Neural cell (in vitro differentiated cells): Measurements from ENCODE around the gene CROCC. TPM values are rescaled to one million over a fixed set of nuclear protein-coding genes. Genes with fewer than 3 reads are reported as not detected.

Source experiments
- H2AFZ ChIP-seq: fragments of 200-600, 300-800 bp; sonication (generic), shearing (Covaris generic); 2 replicates; pipeline ENCODE4 v1.6.0; 2014; ENCODE audit warnings: low read depth, mild to moderate bottlenecking, antibody characterized with exemption, low read length, moderate library complexity
- H3F3A ChIP-seq: fragments of 200-600 bp; shearing (Covaris generic); 2 replicates; pipeline ENCODE4 v1.6.1; 2016; ENCODE audit warnings: mild to moderate bottlenecking, moderate library complexity, mixed read lengths, antibody characterized with exemption, low read length; ENCODE audit not compliant: insufficient read depth, poor library complexity, severe bottlenecking
- H3K27ac ChIP-seq: fragments of 200-600, 300-800 bp; sonication (generic), shearing (Covaris generic); 2 replicates; pipeline ENCODE4 v1.5.1; 2014; ENCODE audit warnings: mild to moderate bottlenecking, low read length, moderate library complexity
- H3K27me3 ChIP-seq: fragments of 300-800, 200-600 bp; sonication (generic), shearing (Covaris generic); 2 replicates; pipeline ENCODE4 v1.6.0; 2014; ENCODE audit warnings: mild to moderate bottlenecking, low read depth, low read length, moderate library complexity; ENCODE audit not compliant: insufficient read depth
- H3K36me3 ChIP-seq: fragments of 300-800, 200-600 bp; sonication (generic), shearing (Covaris generic); 2 replicates; pipeline ENCODE4 v1.5.1; 2014; ENCODE audit warnings: mild to moderate bottlenecking, antibody characterized with exemption, low read length, moderate library complexity; ENCODE audit not compliant: insufficient read depth
- H3K4me2 ChIP-seq: fragments of 300-800, 200-600 bp; sonication (generic), shearing (Covaris generic); 2 replicates; pipeline ENCODE4 v1.6.0; 2014; ENCODE audit warnings: mild to moderate bottlenecking, low read length
- H3K4me3 ChIP-seq: fragments of 300-800, 200-600 bp; sonication (generic), shearing (Covaris generic); 2 replicates; pipeline ENCODE4 v1.5.1; 2014; ENCODE audit warnings: mild to moderate bottlenecking, low read length, moderate library complexity
- H3K79me2 ChIP-seq: fragments of 200-600 bp; shearing (Covaris generic); replicated peaks from 2 replicates; pipeline ENCODE4 v1.6.0; 2014; ENCODE audit warnings: mild to moderate bottlenecking, low read length, moderate library complexity; ENCODE audit not compliant: insufficient read depth
- H3K9ac ChIP-seq: fragments of 300-800, 200-600 bp; sonication (generic), shearing (Covaris generic); 2 replicates; pipeline ENCODE4 v1.6.1; 2016; ENCODE audit warnings: mild to moderate bottlenecking, low read length, mixed read lengths
- H3K9me2 ChIP-seq: fragments of 200-600 bp; shearing (Covaris generic); 2 replicates; pipeline ENCODE4 v1.6.1; 2016; ENCODE audit warnings: mild to moderate bottlenecking, low read length, mixed read lengths; ENCODE audit not compliant: insufficient read depth
- H3K9me3 ChIP-seq: fragments of 200-600, 300-800 bp; sonication (generic), shearing (Covaris generic); 2 replicates; pipeline ENCODE4 v1.6.1; 2016; ENCODE audit warnings: mild to moderate bottlenecking, mixed run types, low read length, moderate library complexity, mixed read lengths
- H4K20me1 ChIP-seq: fragments of 200-600 bp; shearing (Covaris generic); 2 replicates; pipeline ENCODE4 v1.6.1; 2016; ENCODE audit warnings: mild to moderate bottlenecking, mixed run types; ENCODE audit not compliant: insufficient read depth
- CTCF ChIP-seq: fragments of 450-650 bp; IDR thresholded peaks from 2 replicates; pipeline ENCODE4 v1.5.1; 2014; ENCODE audit warnings: antibody characterized with exemption, mild to moderate bottlenecking, moderate library complexity; ENCODE audit not compliant: poor library complexity, severe bottlenecking
- EP300 ChIP-seq: fragments of 450-650 bp; conservative IDR thresholded peaks from 2 replicates; pipeline ENCODE4 v1.6.1; 2014; ENCODE audit warnings: antibody characterized with exemption, mild to moderate bottlenecking, moderate library complexity; ENCODE audit not compliant: poor library complexity, severe bottlenecking
- EZH2 ChIP-seq: fragments of 200-600, 300-800 bp; shearing (Covaris generic), sonication (generic); IDR thresholded peaks from 2 replicates; pipeline ENCODE4 v1.6.1; 2014; ENCODE audit warnings: antibody characterized with exemption, low read length, borderline replicate concordance, mild to moderate bottlenecking; ENCODE audit not compliant: insufficient read depth, poor library complexity, severe bottlenecking
- MXI1 ChIP-seq: fragments of 450-650 bp; conservative IDR thresholded peaks from 2 replicates; pipeline ENCODE4 v1.6.1; 2014; ENCODE audit warnings: antibody characterized with exemption, mild to moderate bottlenecking; ENCODE audit not compliant: poor library complexity, severe bottlenecking
- POLR2AphosphoS5 ChIP-seq: IDR thresholded peaks from 2 replicates; pipeline ENCODE4 v1.6.1; 2012
- RAD21 ChIP-seq: fragments of 450-650 bp; conservative IDR thresholded peaks from 2 replicates; pipeline ENCODE4 v1.6.1; 2014; ENCODE audit warnings: antibody characterized with exemption, mild to moderate bottlenecking, moderate library complexity
- REST ChIP-seq: IDR thresholded peaks from 2 replicates; pipeline ENCODE4 v1.6.1; 2012; ENCODE audit warnings: borderline replicate concordance
- SMC3 ChIP-seq: fragments of 450-650 bp; conservative IDR thresholded peaks from 2 replicates; pipeline ENCODE4 v1.6.1; 2014; ENCODE audit warnings: antibody characterized with exemption, mild to moderate bottlenecking, moderate library complexity; ENCODE audit not compliant: poor library complexity
- TAF1 ChIP-seq: IDR thresholded peaks from 2 replicates; pipeline ENCODE4 v1.6.1; 2012; ENCODE audit warnings: low read depth
- polyA plus RNA-seq: library from polyadenylated mRNA; depleted of rRNA; stranded (reverse); fragments of >200 nt; gene quantifications from 2 replicates; pipeline ENCODE4 v1.2.3, GENCODE V29; 2014

Gene CROCC
- polyA plus RNA-seq, 1 donor from 2014 or later: 26.3 TPM

- Histone ChIP-seq H3K27ac (no peak overlapping the region), H3K36me3 (no peaks in the 10 kb centered on the region), H3K9ac (no peak overlapping the region), H3K9me3 (no peaks in the 10 kb centered on the region), H3K79me2 (peaks cover 4% of the 10 kb centered on the region), H4K20me1 (no peaks in the 10 kb centered on the region), H3K4me3 (no peak overlapping the region), H3K4me2 (no peak overlapping the region), H3K9me2 (no peaks in the 10 kb centered on the region), H3F3A (no peaks in the 10 kb centered on the region), H3K27me3 (peaks cover 4% of the 10 kb centered on the region), H2AFZ (no peak overlapping the region)
- TF ChIP-seq TAF1: no peak
- TF ChIP-seq EP300: no peak
- TF ChIP-seq CTCF: no peak
- TF ChIP-seq REST: no peak
- no peak for TF ChIP-seq MXI1
- no peak for TF ChIP-seq SMC3
- TF ChIP-seq POLR2AphosphoS5: no peak
- TF ChIP-seq RAD21: no peak
Observed at GRCh38 chr1:16981269-16981849, 59.6 kb downstream of the CROCC start.

- Histone ChIP-seq H3K9ac (no peak overlapping the region), H3K36me3 (no peaks in the 10 kb centered on the region), H4K20me1 (no peaks in the 10 kb centered on the region), H3K9me2 (no peaks in the 10 kb centered on the region), H3K4me2 (no peak overlapping the region), H2AFZ (no peak overlapping the region), H3K27me3 (peaks cover 4% of the 10 kb centered on the region), H3F3A (no peaks in the 10 kb centered on the region), H3K27ac (no peak overlapping the region), H3K79me2 (peaks cover 4% of the 10 kb centered on the region), H3K4me3 (no peak overlapping the region), H3K9me3 (no peaks in the 10 kb centered on the region)
- TF ChIP-seq POLR2AphosphoS5 (no peak), EP300 (no peak), EZH2 (no peak), RAD21 (no peak), SMC3 (no peak), REST (no peak), MXI1 (no peak)
Observed at GRCh38 chr1:16982902-16983301, 61.2 kb downstream of the CROCC start.
